OCI-LY1 (cell line): ENCODE results near the gene MAP3K10.

Source experiments
- EZH2 ChIP-seq: fragments of 200-600 bp; sonication (generic), shearing (Covaris generic); IDR thresholded peaks from 2 replicates; pipeline ENCODE4 v1.8.0; 2017; ENCODE audit warnings: borderline replicate concordance, mixed run types, mild to moderate bottlenecking, antibody characterized with exemption, low read length, moderate library complexity, mixed read lengths
- TF ChIP-seq, protein P1 (sequence below): fragments of 200-600 bp; sonication (generic), shearing (Covaris generic); IDR thresholded peaks from 2 replicates; pipeline ENCODE4 v1.5.1; 2017; ENCODE audit warnings: mild to moderate bottlenecking, antibody characterized with exemption, low read length, moderate library complexity, mixed read lengths

DNA sequence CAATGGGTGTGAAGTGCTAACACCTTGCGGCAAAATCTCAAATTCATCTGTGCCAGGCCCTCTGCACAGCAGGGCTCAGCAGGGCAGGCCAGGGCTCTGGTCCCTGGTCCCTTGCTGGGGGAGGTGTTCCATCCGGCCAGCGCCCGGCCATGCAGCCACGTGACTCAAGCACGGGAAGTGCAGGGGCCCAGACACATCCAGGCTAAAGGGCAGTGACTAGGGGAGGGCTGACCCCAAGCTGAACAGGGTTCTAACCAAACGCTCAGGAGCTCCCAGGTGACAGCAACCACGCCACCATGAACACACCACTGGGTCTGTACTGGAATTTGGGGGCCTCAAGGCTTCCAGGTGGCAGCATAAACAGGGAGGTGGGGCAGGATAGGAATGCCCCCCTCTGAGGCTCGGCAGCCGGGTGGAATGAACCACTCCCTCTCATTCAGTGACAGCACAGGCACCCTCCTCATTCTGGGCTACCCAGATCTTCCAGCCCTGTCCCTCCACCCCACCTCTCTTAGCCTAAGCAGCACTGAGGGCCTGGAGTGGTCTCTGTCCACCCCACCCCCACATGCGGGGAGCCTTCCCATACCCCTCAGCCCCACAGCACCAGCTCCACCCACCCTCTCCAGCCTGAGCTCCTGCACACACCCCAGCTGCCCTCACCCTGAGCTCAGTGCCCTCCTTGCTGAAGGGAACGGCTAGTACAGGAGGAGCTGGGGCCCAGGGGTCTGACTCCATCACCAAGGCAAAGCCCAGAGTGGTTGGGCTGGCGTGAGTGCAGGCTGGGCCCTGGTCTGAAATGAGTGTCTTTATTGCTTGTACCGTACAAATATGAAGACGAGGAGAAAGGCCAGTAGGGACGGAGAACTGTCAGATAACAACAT is 40.6 kb downstream of the MAP3K10 start:
- TF ChIP-seq, protein P1, sequence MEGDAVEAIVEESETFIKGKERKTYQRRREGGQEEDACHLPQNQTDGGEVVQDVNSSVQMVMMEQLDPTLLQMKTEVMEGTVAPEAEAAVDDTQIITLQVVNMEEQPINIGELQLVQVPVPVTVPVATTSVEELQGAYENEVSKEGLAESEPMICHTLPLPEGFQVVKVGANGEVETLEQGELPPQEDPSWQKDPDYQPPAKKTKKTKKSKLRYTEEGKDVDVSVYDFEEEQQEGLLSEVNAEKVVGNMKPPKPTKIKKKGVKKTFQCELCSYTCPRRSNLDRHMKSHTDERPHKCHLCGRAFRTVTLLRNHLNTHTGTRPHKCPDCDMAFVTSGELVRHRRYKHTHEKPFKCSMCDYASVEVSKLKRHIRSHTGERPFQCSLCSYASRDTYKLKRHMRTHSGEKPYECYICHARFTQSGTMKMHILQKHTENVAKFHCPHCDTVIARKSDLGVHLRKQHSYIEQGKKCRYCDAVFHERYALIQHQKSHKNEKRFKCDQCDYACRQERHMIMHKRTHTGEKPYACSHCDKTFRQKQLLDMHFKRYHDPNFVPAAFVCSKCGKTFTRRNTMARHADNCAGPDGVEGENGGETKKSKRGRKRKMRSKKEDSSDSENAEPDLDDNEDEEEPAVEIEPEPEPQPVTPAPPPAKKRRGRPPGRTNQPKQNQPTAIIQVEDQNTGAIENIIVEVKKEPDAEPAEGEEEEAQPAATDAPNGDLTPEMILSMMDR, result no peak
- no peak for TF ChIP-seq EZH2
